Nucleus accumbens (tissue), 56 donors: Measurements from ENCODE around the gene OR4D6.

Source experiments
- DNase-seq, 56 donors: peaks; one replicate each; lab custom pipeline; 2025; lab: John Stamatoyannopoulos, UW

The OR4D6 gene

GRCh38 chr11:59503276-59503675 is 46.5 kb downstream of the OR4D6 start, which contains the start of gene OR4D11:
TSS of gene OR4D11 (plus strand) at chr11:59503576. CDS start at chr11:59503576, 0 bp downstream.
- no peak for DNase-seq
